B cell (primary cell): ENCODE results near the gene PYCR2. TPM values are rescaled to one million over a fixed set of nuclear protein-coding genes. Genes with fewer than 3 reads are reported as not detected.

Experiments used
- ATAC-seq: fragments of 200-7000 bp; cut with Tn5 transposase; one replicate; pipeline ENCODE4 v1.10.0; 2021; ENCODE audit warnings: low read depth, mild to moderate bottlenecking, moderate number of reproducible peaks, moderate library complexity
- CTCF ChIA-PET: fragments of 350-600 bp; sonication (Branson Sonifier 250); formaldehyde crosslinking; loops from one replicate; lab custom pipeline; 2021; ENCODE audit warnings: antibody characterized with exemption, inconsistent platforms; lab: Charles Lee
- POLR2A ChIA-PET: fragments of 350-600 bp; sonication (Branson Sonifier 250); formaldehyde crosslinking; loops from one replicate; lab custom pipeline; 2021; ENCODE audit warnings: antibody characterized with exemption; lab: Charles Lee
- DNase-seq: peaks from one replicate; pipeline ENCODE4 v3.0.0; 2013
- H2AFZ ChIP-seq: 2 replicates; pipeline ENCODE4 v1.6.1; 2012; ENCODE audit warnings: mild to moderate bottlenecking, low read depth, low read length; ENCODE audit not compliant: insufficient read depth, poor library complexity, severe bottlenecking
- H3K27ac ChIP-seq, 2 donors: 1 replicate in 1 of 2; 2 replicates in 1 of 2; pipeline ENCODE4 v1.5.1; 2012 to 2013; ENCODE audit warnings: low read length in 2 of 2, mild to moderate bottlenecking in 2 of 2, moderate library complexity in 1 of 2
- H3K27me3 ChIP-seq, 4 experiments: fragments of 200-600 bp in 1 of 4; sonication (generic) in 1 of 4; replicated peaks in 1 of 4; 1 replicate in 2 of 4; 2 replicates in 2 of 4; pipeline versions ENCODE4 v1.6.1 to v1.7.0; 2013 to 2016; ENCODE audit warnings: low read length in 3 of 4, mild to moderate bottlenecking in 2 of 4, mixed read lengths in 1 of 4, moderate library complexity in 1 of 4; ENCODE audit not compliant: insufficient read depth in 4 of 4, control insufficient read depth in 3 of 4; ENCODE audit errors: control extremely low read depth in 1 of 4
- H3K36me3 ChIP-seq, 2 experiments: replicated peaks in 1 of 2; 1 replicate in 1 of 2; 2 replicates in 1 of 2; pipeline versions ENCODE4 v1.6.1 to v1.7.1; 2013; ENCODE audit warnings: low read length in 1 of 2; ENCODE audit not compliant: insufficient read depth in 2 of 2, control insufficient read depth in 1 of 2; ENCODE audit errors: control extremely low read depth in 1 of 2, extremely low read depth in 1 of 2
- H3K4me1 ChIP-seq, 2 donors: fragments of 200-600 bp in 1 of 2; sonication (generic) in 1 of 2; 1 replicate in 1 of 2; 2 replicates in 1 of 2; pipeline versions ENCODE4 v1.5.1 to v1.6.1; 2013 to 2017; ENCODE audit warnings: low read length in 2 of 2; ENCODE audit not compliant: control insufficient read depth in 2 of 2, insufficient read depth in 2 of 2
- H3K4me2 ChIP-seq: replicated peaks from 2 replicates; pipeline ENCODE3; 2012; ENCODE audit warnings: mild to moderate bottlenecking, low read depth, low read length; ENCODE audit not compliant: poor library complexity, severe bottlenecking
- H3K4me3 ChIP-seq, 5 experiments: fragments of 200-600 bp in 1 of 5; sonication (generic) in 1 of 5; 1 replicate in 3 of 5; 2 replicates in 2 of 5; pipeline versions ENCODE4 v1.5.1 to v1.7.0; 2011 to 2016; ENCODE audit warnings: low read length in 4 of 5, mild to moderate bottlenecking in 4 of 5, low read depth in 2 of 5, control low read depth in 1 of 5, moderate library complexity in 1 of 5; ENCODE audit not compliant: insufficient read depth in 1 of 5; ENCODE audit errors: control extremely low read depth in 1 of 5, extremely low read depth in 1 of 5
- H3K79me2 ChIP-seq: fragments of 200-600 bp; sonication (generic); one replicate; pipeline ENCODE4 v1.6.0; 2016; ENCODE audit warnings: low read length; ENCODE audit not compliant: control insufficient read depth, insufficient read depth
- H3K9ac ChIP-seq: fragments of 200-600 bp; sonication (generic); 2 replicates; pipeline ENCODE4 v1.6.1; 2017; ENCODE audit warnings: mild to moderate bottlenecking, low read length, moderate library complexity
- H3K9me3 ChIP-seq, 3 donors: one replicate each; pipeline versions ENCODE4 v1.6.1 to v1.7.1; 2013; ENCODE audit warnings: low read length in 2 of 3; ENCODE audit not compliant: control insufficient read depth in 2 of 3, insufficient read depth in 1 of 3; ENCODE audit errors: control extremely low read depth in 1 of 3
- H4K20me1 ChIP-seq: 2 replicates; pipeline ENCODE4 v1.6.0; 2012; ENCODE audit warnings: mild to moderate bottlenecking, low read length; ENCODE audit not compliant: insufficient read depth, control insufficient read depth, poor library complexity, severe bottlenecking
- H3K27ac Mint-ChIP-seq: one replicate; pipeline ENCODE4 v1.8.0; 2021; ENCODE audit warnings: mixed read lengths
- H3K27me3 Mint-ChIP-seq: one replicate; pipeline ENCODE4 v1.8.0; 2021; ENCODE audit warnings: mixed read lengths
- H3K4me1 Mint-ChIP-seq: one replicate; pipeline ENCODE4 v1.8.0; 2021; ENCODE audit warnings: mixed read lengths
- H3K4me3 Mint-ChIP-seq: one replicate; pipeline ENCODE4 v1.8.0; 2021; ENCODE audit warnings: mixed read lengths
- H3K9me3 Mint-ChIP-seq: one replicate; pipeline ENCODE4 v1.8.0; 2022; ENCODE audit warnings: mixed read lengths; ENCODE audit not compliant: insufficient read depth
- EZH2 ChIP-seq: IDR thresholded peaks from 2 replicates; pipeline ENCODE4 v1.6.1; 2012; ENCODE audit warnings: borderline replicate concordance, low read depth, mild to moderate bottlenecking, moderate library complexity, low read length; ENCODE audit not compliant: insufficient read depth, poor library complexity, severe bottlenecking
- WGBS: methylation state at CpG from one replicate; pipeline ENCODE4 v1.1.5; 2013; ENCODE audit warnings: missing lambda C conversion rate; ENCODE audit not compliant: insufficient coverage; 5-methylcytosine and 5-hydroxymethylcytosine counted together
- intact Hi-C: fragments of 100-400 bp; cut with micrococcal nuclease; formaldehyde crosslinking; loops from one replicate; pipeline ENCODE4 v1.10.0; 2022
- polyA plus RNA-seq: library from polyadenylated mRNA; depleted of rRNA; stranded (reverse); fragments of >200 nt; gene quantifications from 2 replicates; pipeline ENCODE4 v1.2.3, GENCODE V29; 2012
- total RNA-seq, 2 donors: library from RNA; stranded (reverse); fragments of 120-200 nt in 1 of 2; gene quantifications; 1 replicate in 1 of 2; 2 replicates in 1 of 2; pipeline versions ENCODE4 v1.2.3 to v1.2.4, GENCODE V29; 2013 to 2022
- TF ChIP-seq, protein P1 (sequence below): fragments of 200-600 bp; IDR thresholded peaks from one replicate; pipeline ENCODE4 v1.8.0; 2022; ENCODE audit warnings: antibody characterized with exemption, mild to moderate bottlenecking

Gene PYCR2
- total and polyA plus RNA-seq, 2 donors (not counting 1 experiment from before 2014, with no cell fraction given): 113 to 134 TPM

DNA sequence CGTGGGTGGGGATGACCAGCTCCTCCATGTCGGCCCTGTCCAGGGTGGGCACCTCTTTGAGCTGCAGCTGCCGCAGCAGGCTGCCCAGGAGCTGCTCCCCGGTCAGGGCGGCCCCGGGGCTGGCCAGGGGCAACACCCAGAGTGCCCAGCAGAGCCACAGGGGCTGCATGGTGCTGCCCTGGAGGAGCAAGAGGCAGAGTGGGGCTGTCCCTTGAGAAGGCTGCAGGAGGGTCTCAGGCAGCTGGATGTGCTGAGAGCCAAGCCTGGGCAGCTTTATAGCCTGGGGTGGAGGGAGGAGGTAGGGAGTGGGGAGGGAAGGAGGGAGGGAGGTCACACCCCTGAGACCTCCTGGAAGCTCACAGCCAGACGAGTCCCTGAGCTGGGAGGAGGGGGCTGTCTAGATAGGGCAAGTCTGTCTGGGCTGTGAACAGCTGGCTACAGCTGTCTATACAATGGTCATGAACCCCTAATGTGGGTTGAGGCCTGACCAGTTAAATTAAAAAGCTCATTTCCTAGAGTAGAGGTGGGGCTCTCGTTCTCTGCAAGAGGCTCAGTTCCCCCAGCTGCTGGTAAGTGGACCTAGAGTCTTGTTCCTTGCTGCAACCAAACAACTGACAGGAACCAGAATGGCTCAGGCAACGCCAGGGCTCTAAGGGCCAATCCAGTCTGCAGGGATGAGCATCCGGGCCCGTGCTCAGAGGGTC is 35.0 kb downstream of the PYCR2 start, which contains the start of gene LEFTY1:
Gene LEFTY1 (minus strand): TSS at position 249 of the 704 bp plus-strand sequence. CDS start 80 bp downstream, at position 169.
- H3K4me2 ChIP-seq: no peak within 1 kb of the TSS
- TF ChIP-seq, protein P1, sequence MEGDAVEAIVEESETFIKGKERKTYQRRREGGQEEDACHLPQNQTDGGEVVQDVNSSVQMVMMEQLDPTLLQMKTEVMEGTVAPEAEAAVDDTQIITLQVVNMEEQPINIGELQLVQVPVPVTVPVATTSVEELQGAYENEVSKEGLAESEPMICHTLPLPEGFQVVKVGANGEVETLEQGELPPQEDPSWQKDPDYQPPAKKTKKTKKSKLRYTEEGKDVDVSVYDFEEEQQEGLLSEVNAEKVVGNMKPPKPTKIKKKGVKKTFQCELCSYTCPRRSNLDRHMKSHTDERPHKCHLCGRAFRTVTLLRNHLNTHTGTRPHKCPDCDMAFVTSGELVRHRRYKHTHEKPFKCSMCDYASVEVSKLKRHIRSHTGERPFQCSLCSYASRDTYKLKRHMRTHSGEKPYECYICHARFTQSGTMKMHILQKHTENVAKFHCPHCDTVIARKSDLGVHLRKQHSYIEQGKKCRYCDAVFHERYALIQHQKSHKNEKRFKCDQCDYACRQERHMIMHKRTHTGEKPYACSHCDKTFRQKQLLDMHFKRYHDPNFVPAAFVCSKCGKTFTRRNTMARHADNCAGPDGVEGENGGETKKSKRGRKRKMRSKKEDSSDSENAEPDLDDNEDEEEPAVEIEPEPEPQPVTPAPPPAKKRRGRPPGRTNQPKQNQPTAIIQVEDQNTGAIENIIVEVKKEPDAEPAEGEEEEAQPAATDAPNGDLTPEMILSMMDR: no peak
- no peak for TF ChIP-seq EZH2
- DNase-seq (no peak), ATAC-seq (no peak)
- ChIA-PET POLR2A (no interaction called here), CTCF (interaction anchor here (3.2 kb wide), 1 partner anchor 21 kb away, joined by 11 read pairs; no protein-coding TSS in a partner anchor)
- no peaks in the 10 kb centered on the region for H3K9me3 ChIP-seq
- H3K79me2 ChIP-seq: no peaks in the 10 kb centered on the region
- no peaks in the 10 kb centered on the region for H3K4me1 ChIP-seq
- no peaks in the 10 kb centered on the region for H3K27me3 ChIP-seq
- H3K9me3 Mint-ChIP-seq: no peaks in the 10 kb centered on the region
- no peaks in the 10 kb centered on the region for H3K36me3 ChIP-seq
- intact Hi-C loops: no loop called here
- whole genome bisulfite sequencing: 94% methylated on average over 11 of the region's 11 CpGs
- H3K4me1 Mint-ChIP-seq: peaks cover under 1% of the 10 kb centered on the region
- no peak within 1 kb of the TSS for H3K4me3 ChIP-seq
- H3K27ac ChIP-seq: no peak within 1 kb of the TSS
- H3K9ac ChIP-seq: no peak within 1 kb of the TSS
- H3K27ac Mint-ChIP-seq: no peak within 1 kb of the TSS
- no peaks in the 10 kb centered on the region for H4K20me1 ChIP-seq
- peaks cover 3% of the 10 kb centered on the region for H3K27me3 Mint-ChIP-seq
- H2AFZ ChIP-seq: no peak within 1 kb of the TSS
- H3K4me3 Mint-ChIP-seq: no peak within 1 kb of the TSS

- Histone ChIP-seq H3K4me1 (peaks cover 0 to 3% of the 10 kb centered on the region in 2 donors), H3K9ac (no peak overlapping the region), H3K4me2 (no peak overlapping the region), H3K27me3 (no peaks in the 10 kb centered on the region), H3K79me2 (peaks cover 6% of the 10 kb centered on the region), H3K9me3 (no peaks in the 10 kb centered on the region), H3K36me3 (no peaks in the 10 kb centered on the region), H2AFZ (no peak overlapping the region), H3K27ac (no peak overlapping the region), H3K4me3 (no peak overlapping the region), H4K20me1 (no peaks in the 10 kb centered on the region)
- DNase-seq (no peak), ATAC-seq (no peak)
- Mint-ChIP-seq H3K27me3 (peaks cover 3% of the 10 kb centered on the region), H3K4me1 (peaks cover 5% of the 10 kb centered on the region), H3K9me3 (no peaks in the 10 kb centered on the region), H3K27ac (no peak overlapping the region), H3K4me3 (no peak overlapping the region)
- ChIA-PET CTCF (interaction anchor here (3.2 kb wide), 1 partner anchor 21 kb away, joined by 11 read pairs; no protein-coding TSS in a partner anchor), POLR2A (no interaction called here)
- intact Hi-C loops: no loop called here
- TF ChIP-seq, protein P1: no peak
- TF ChIP-seq EZH2: no peak
- WGBS: 92% methylated on average over 17 of the region's 18 CpGs
Observed at GRCh38 chr1:225888289-225888897, 35.7 kb downstream of the PYCR2 start.
